ENCODE data around the gene PLEKHG4. TPM values are rescaled to one million over a fixed set of nuclear protein-coding genes. Genes with fewer than 3 reads are reported as not detected.

Gene PLEKHG4
- total and polyA plus RNA-seq, 12 donors = 4.1 to 48.7 (median 11.2) TPM

GRCh38 chr16:67317853-67318252 is 38.5 kb downstream of the PLEKHG4 start:
- intact Hi-C loops (cut with DNase I) = no loop called here
- no peak for TF ChIP-seq CTCF (IDR thresholded peaks at IDR 0.05)
- TF ChIP-seq POLR2A (IDR thresholded peaks at IDR 0.05) = no peak
- DNase-seq = no peak
- Histone ChIP-seq H3K27me3 (peaks cover 6% of the 10 kb centered on the region), H3K27ac (no peak overlapping the region), H3K36me3 (replicated peaks in 1 of 2) (no peaks in the 10 kb centered on the region), H3K4me3 (no peak overlapping the region), H3K9me3 (replicated peaks in 1 of 3) (no peaks in the 10 kb centered on the region), H3K4me1 (replicated peaks in 1 of 2) (no peaks in the 10 kb centered on the region)

GRCh38 chr16:67326115-67326471 is 46.8 kb downstream of the PLEKHG4 start:
- Histone ChIP-seq H3K4me1 (replicated peaks in 1 of 2) (peaks cover 8 to 9% of the 10 kb centered on the region in 2 donors), H3K4me3 (peak overlapping the region in 2 of 4 donors; percentile 11 to 66), H3K9me3 (replicated peaks in 1 of 3) (no peaks in the 10 kb centered on the region), H3K27me3 (no peaks in the 10 kb centered on the region), H3K36me3 (replicated peaks in 1 of 2) (no peaks in the 10 kb centered on the region), H3K27ac (no peak overlapping the region)
- intact Hi-C loops (cut with DNase I) = no loop called here
- TF ChIP-seq CTCF (IDR thresholded peaks at IDR 0.05) = no peak
- no peak for TF ChIP-seq POLR2A (IDR thresholded peaks at IDR 0.05)
- no peak for DNase-seq
- 19 to 43% (median 36%) methylated on average over 5 to 11 of the region's 11 CpGs for WGBS, 4 donors

DNA sequence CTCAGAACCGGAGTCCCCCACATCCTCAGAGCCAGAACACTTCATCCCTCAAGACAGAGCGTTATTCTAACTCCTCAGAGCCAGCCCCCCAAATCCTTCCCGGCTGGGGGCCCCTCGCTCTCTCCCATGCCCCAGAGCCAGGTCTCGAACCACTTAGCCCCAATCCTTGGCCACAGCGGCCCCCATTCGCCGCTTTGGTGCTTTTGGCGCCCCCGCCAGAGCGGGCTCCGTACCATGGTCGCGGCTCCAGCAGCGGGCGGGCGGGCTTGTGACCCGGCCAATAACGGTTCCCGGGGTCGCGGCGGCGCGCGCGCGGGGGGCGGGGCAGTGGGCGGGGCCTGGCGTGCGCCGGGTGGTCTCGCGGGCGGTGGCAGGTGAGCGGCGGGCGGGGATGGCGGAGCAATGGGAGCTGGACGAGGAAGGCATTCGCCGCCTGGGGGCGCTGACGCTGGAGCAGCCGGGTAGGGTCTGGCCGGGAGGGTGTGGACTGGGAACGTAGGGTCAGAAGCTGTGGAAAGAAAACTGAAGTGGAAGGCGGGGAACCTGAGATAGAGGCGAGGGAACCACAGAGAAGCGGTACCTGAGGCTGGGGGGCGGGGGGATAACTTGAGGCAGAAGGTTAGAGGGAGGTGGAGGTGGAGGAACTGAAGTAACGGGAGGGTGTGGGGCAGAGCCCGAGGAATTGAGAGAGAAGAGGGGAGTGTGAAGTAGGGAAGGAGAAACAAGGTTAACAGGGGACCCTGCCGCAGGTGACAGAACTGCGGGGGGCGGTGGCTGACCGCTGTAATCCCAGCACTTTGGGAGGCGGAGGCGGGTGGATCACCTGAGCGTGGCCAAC is 47.4 kb downstream of the PLEKHG4 start, which contains the start of the genes KCTD19 and LRRC36:
Gene KCTD19 (minus strand): TSS at position 270 of the 838 bp plus-strand sequence. CDS start 34 bp downstream, at position 236.
Gene LRRC36 (plus strand): TSS at position 344 of the 838 bp plus-strand sequence. CDS start 48 bp downstream, at position 392.
- DNase-seq = peak; percentile 41 to 69 (median 56)
- Histone ChIP-seq H3K9me3 (replicated peaks in 1 of 3) (no peaks in the 10 kb centered on the region), H3K36me3 (replicated peaks in 1 of 2) (no peaks in the 10 kb centered on the region), H3K4me3 (peak within 1 kb of the TSS in 2 of 4 donors; percentile 11 to 66), H3K27me3 (no peaks in the 10 kb centered on the region), H3K27ac (no peak within 1 kb of the TSS), H3K4me1 (replicated peaks in 1 of 2) (peaks cover 8 to 9% of the 10 kb centered on the region in 2 donors)
- intact Hi-C loops (cut with DNase I) = no loop called here
- TF ChIP-seq POLR2A (IDR thresholded peaks at IDR 0.05) = no peak
- peak in 4 of 6 experiments; percentile 13 to 47 (median 36) for TF ChIP-seq CTCF (IDR thresholded peaks at IDR 0.05)
- 6 to 18% (median 8%) methylated on average over 21 to 61 of the region's 61 CpGs for WGBS, 4 donors

GRCh38 chr16:67327743-67328142 is 48.4 kb downstream of the PLEKHG4 start:
- 43 to 55% (median 47%) methylated on average over 3 of the region's 3 CpGs for WGBS, 4 donors
- Histone ChIP-seq H3K4me3 (no peak overlapping the region), H3K9me3 (replicated peaks in 1 of 3) (no peaks in the 10 kb centered on the region), H3K4me1 (replicated peaks in 1 of 2) (peaks cover 8 to 9% of the 10 kb centered on the region in 2 donors), H3K27ac (no peak overlapping the region), H3K27me3 (no peaks in the 10 kb centered on the region), H3K36me3 (replicated peaks in 1 of 2) (no peaks in the 10 kb centered on the region)
- no peak for TF ChIP-seq POLR2A (IDR thresholded peaks at IDR 0.05)
- no peak for TF ChIP-seq CTCF (IDR thresholded peaks at IDR 0.05)
- intact Hi-C loops (cut with DNase I) = no loop called here
- DNase-seq = no peak
